Activated CD4-positive, alpha-beta T cell treated with anti-CD3 and anti-CD28 coated beads for 48 hours (primary cell): ENCODE results near the gene PRDM4.
A peak's percentile ranks its signal among the peaks of the same experiment; 100 is the strongest.

ENCODE experiments used
- DNase-seq: peaks from one replicate; pipeline ENCODE4 v3.0.0-alpha.2; 2020

The PRDM4 gene

GRCh38 chr12:107760809-107761501, at the start of gene PRDM4:
TSS of gene PRDM4 (minus strand) at chr12:107761137. CDS start at chr12:107760515, 622 bp downstream.
- peak; percentile 93 for DNase-seq

GRCh38 chr12:107807471-107808150, 46.7 kb upstream of the PRDM4 start:
- no peak for DNase-seq

GRCh38 chr12:107805488-107806180, 44.7 kb upstream of the PRDM4 start:
- DNase-seq: no peak

GRCh38 chr12:107803092-107803491, 42.2 kb upstream of the PRDM4 start:
- no peak for DNase-seq

- no peak for DNase-seq
Observed at GRCh38 chr12:107801150-107801549, 40.2 kb upstream of the PRDM4 start.

GRCh38 chr12:107798580-107798979, 37.6 kb upstream of the PRDM4 start:
- DNase-seq: no peak

- DNase-seq: no peak
Observed at GRCh38 chr12:107794451-107794850, 33.5 kb upstream of the PRDM4 start.

- DNase-seq: no peak
Observed at GRCh38 chr12:107791465-107792089, 30.6 kb upstream of the PRDM4 start.

GRCh38 chr12:107788690-107789458, 27.9 kb upstream of the PRDM4 start:
- no peak for DNase-seq

- no peak for DNase-seq
Observed at GRCh38 chr12:107788281-107788680, 27.3 kb upstream of the PRDM4 start.

- DNase-seq: no peak
Observed at GRCh38 chr12:107783406-107784376, 22.8 kb upstream of the PRDM4 start.

GRCh38 chr12:107782067-107782466, 21.1 kb upstream of the PRDM4 start:
- DNase-seq: no peak

- no peak for DNase-seq
Observed at GRCh38 chr12:107780298-107780697, 19.4 kb upstream of the PRDM4 start.

- DNase-seq: no peak
Observed at GRCh38 chr12:107779077-107779831, 18.3 kb upstream of the PRDM4 start.

- no peak for DNase-seq
Observed at GRCh38 chr12:107778383-107779025, 17.6 kb upstream of the PRDM4 start.

GRCh38 chr12:107776171-107776570, 15.2 kb upstream of the PRDM4 start:
- DNase-seq: no peak

- peak; percentile 12 for DNase-seq
Observed at GRCh38 chr12:107775093-107775721, 14.3 kb upstream of the PRDM4 start.

- no peak for DNase-seq
Observed at GRCh38 chr12:107774349-107775029, 13.6 kb upstream of the PRDM4 start, which contains the start of gene ASCL4. TSS of gene ASCL4 (plus strand) at chr12:107774704. CDS start at chr12:107775219, 515 bp downstream.

- DNase-seq: no peak
Observed at GRCh38 chr12:107767466-107767865, 6.5 kb upstream of the PRDM4 start.
